GM23338 (cell line): ENCODE measurements around the gene EPHA3. TPM values are rescaled to one million over a fixed set of nuclear protein-coding genes. Genes with fewer than 3 reads are reported as not detected.
A peak's percentile ranks its signal among the peaks of the same experiment; 100 is the strongest.

ENCODE experiments used
- ATAC-seq: fragments of 200-7000 bp; cut with Tn5 transposase; 3 replicates; pipeline ENCODE4 v1.9.1; 2020
- DNase-seq: peaks from one replicate; pipeline ENCODE4 v3.0.0-alpha.2; 2015; ENCODE audit warnings: low spot score
- H2AFZ ChIP-seq: fragments of 200-600 bp; sonication (generic); 2 replicates; pipeline ENCODE4 v1.8.0; 2016; ENCODE audit warnings: antibody characterized with exemption, mild to moderate bottlenecking, moderate library complexity
- H3F3A ChIP-seq: fragments of 200-600 bp; sonication (generic); replicated peaks from 2 replicates; pipeline ENCODE4 v1.8.0; 2017; ENCODE audit warnings: antibody characterized with exemption, mixed run types, low read depth
- H3K27ac ChIP-seq: fragments of 200-600 bp; sonication (generic); 2 replicates; pipeline ENCODE4 v1.6.1; 2016; ENCODE audit warnings: low read depth
- H3K27me3 ChIP-seq: fragments of 200-600 bp; sonication (generic); 2 replicates; pipeline ENCODE4 v1.8.0; 2016; ENCODE audit warnings: mild to moderate bottlenecking, mixed run types, moderate library complexity; ENCODE audit not compliant: insufficient read depth
- H3K36me3 ChIP-seq: fragments of 200-600 bp; sonication (generic); 2 replicates; pipeline ENCODE4 v1.8.0; 2016; ENCODE audit warnings: mild to moderate bottlenecking; ENCODE audit not compliant: insufficient read depth
- H3K4me1 ChIP-seq: fragments of 200-600 bp; sonication (generic); 2 replicates; pipeline ENCODE4 v1.8.0; 2016; ENCODE audit warnings: mild to moderate bottlenecking, moderate library complexity; ENCODE audit not compliant: insufficient read depth
- H3K4me2 ChIP-seq: fragments of 200-600 bp; sonication (generic); 2 replicates; pipeline ENCODE4 v1.7.1; 2017; ENCODE audit warnings: mixed run types
- H3K4me3 ChIP-seq: fragments of 200-600 bp; sonication (generic); 2 replicates; pipeline ENCODE4 v1.6.1; 2016; ENCODE audit warnings: mixed run types
- H3K79me2 ChIP-seq: fragments of 200-600 bp; sonication (generic); replicated peaks from 2 replicates; pipeline ENCODE4 v1.8.0; 2017; ENCODE audit warnings: mild to moderate bottlenecking; ENCODE audit not compliant: insufficient read depth
- H3K9me2 ChIP-seq: fragments of 200-600 bp; sonication (generic); 2 replicates; pipeline ENCODE4 v1.8.0; 2017; ENCODE audit not compliant: insufficient read depth
- H4K20me1 ChIP-seq: fragments of 200-600 bp; sonication (generic); replicated peaks from 2 replicates; pipeline ENCODE4 v1.8.0; 2017; ENCODE audit warnings: mild to moderate bottlenecking; ENCODE audit not compliant: insufficient read depth
- H3K27ac Mint-ChIP-seq: 2 replicates; pipeline ENCODE4 v1.8.0; 2020; ENCODE audit warnings: inconsistent platforms, mild to moderate bottlenecking, moderate library complexity, mixed read lengths
- H3K27me3 Mint-ChIP-seq: 3 replicates; pipeline ENCODE4 v1.8.0; 2022; ENCODE audit warnings: low read depth, mild to moderate bottlenecking, moderate library complexity, mixed read lengths, inconsistent platforms; ENCODE audit not compliant: insufficient read depth, poor library complexity
- H3K36me3 Mint-ChIP-seq: 3 replicates; pipeline ENCODE4 v1.8.0; 2021; ENCODE audit warnings: low read depth, mild to moderate bottlenecking, inconsistent platforms, moderate library complexity, mixed read lengths
- H3K4me1 Mint-ChIP-seq: 3 replicates; pipeline ENCODE4 v1.8.0; 2020; ENCODE audit warnings: mild to moderate bottlenecking, inconsistent platforms, mixed read lengths
- H3K4me3 Mint-ChIP-seq: 3 replicates; pipeline ENCODE4 v1.8.0; 2021; ENCODE audit warnings: moderate library complexity, mild to moderate bottlenecking, inconsistent platforms, mixed read lengths
- H3K9me3 Mint-ChIP-seq: 3 replicates; pipeline ENCODE4 v1.8.0; 2020; ENCODE audit warnings: moderate library complexity, mild to moderate bottlenecking, inconsistent platforms, mixed read lengths
- CREB1 ChIP-seq: fragments of 250-450 bp; sonication (Bioruptor Pico); IDR thresholded peaks from 2 replicates; pipeline ENCODE4 v1.5.0; 2020; ENCODE audit warnings: low read depth, mild to moderate bottlenecking, moderate library complexity
- CTCF ChIP-seq, 2 experiments: fragments of 200-600 bp in 1 of 2; sonication (generic) in 1 of 2; conservative IDR thresholded peaks; 2 replicates each; pipeline versions ENCODE4 v1.5.1 to v1.6.1; 2016 to 2017; ENCODE audit warnings: antibody characterized with exemption in 2 of 2, low read depth in 2 of 2, mild to moderate bottlenecking in 2 of 2, moderate library complexity in 1 of 2
- polyA plus RNA-seq: library from polyadenylated mRNA; unstranded; fragments of >200 nt; fragmentation: Nextera tagmentation; extraction: Ambion mirVana; gene quantifications from 2 replicates; pipeline ENCODE4 v1.2.1, GENCODE V29; 2016
- total RNA-seq: library from RNA; depleted of rRNA; stranded (reverse); fragments of >200 nt; shearing (Covaris generic); gene quantifications from 2 replicates; pipeline ENCODE4 v1.2.3, GENCODE V29; 2014

The EPHA3 gene
- total and polyA plus RNA-seq, 2 experiments from 2014 or later: 0.05 to 0.21 TPM

- Histone ChIP-seq H3K79me2 (no peaks in the 10 kb centered on the region), H3K9me2 (no peaks in the 10 kb centered on the region), H4K20me1 (no peaks in the 10 kb centered on the region), H3K27me3 (no peaks in the 10 kb centered on the region), H3K36me3 (no peaks in the 10 kb centered on the region), H2AFZ (peak overlapping the region; percentile 9; the same call in 1 of the 2 replicates), H3K4me2 (no peak overlapping the region), H3K4me3 (no peak overlapping the region), H3F3A (no peaks in the 10 kb centered on the region), H3K27ac (no peak overlapping the region; the same call in 1 of the 2 replicates), H3K4me1 (peaks cover 42% of the 10 kb centered on the region)
- Mint-ChIP-seq H3K27me3 (no peaks in the 10 kb centered on the region), H3K9me3 (no peaks in the 10 kb centered on the region), H3K4me1 (peaks cover 39% of the 10 kb centered on the region), H3K27ac (no peak overlapping the region), H3K4me3 (no peak overlapping the region), H3K36me3 (no peaks in the 10 kb centered on the region)
- DNase-seq (peak; percentile 36), ATAC-seq (peak; percentile 37; the same call in 1 of the 3 replicates)
- TF ChIP-seq CREB1 (no peak), CTCF (conservative IDR thresholded peaks at IDR 0.05; ENCODE audit: low read depth in 2 of 2) (peak; percentile 32 to 41)
These were observed 420.4 kb downstream of the EPHA3 start for GRCh38 chr3:89527736-89528305.
